ENCODE data around the gene ANXA1.

The ANXA1 gene

GRCh38 chr9:73114958-73115357, 36.7 kb upstream of the ANXA1 start:
- Histone ChIP-seq H3K36me3 (no peaks in the 10 kb centered on the region), H3K27me3 (no peaks in the 10 kb centered on the region), H3K4me1 (ENCODE audit: control insufficient read depth in 1 of 2, insufficient read depth in 1 of 2, low read depth in 1 of 2, low read length in 1 of 2) (peaks cover 0 to 5% of the 10 kb centered on the region in 2 experiments), H3K9me3 (no peaks in the 10 kb centered on the region), H3K27ac (no peak overlapping the region), H3K4me3 (ENCODE audit: low read depth in 1 of 2, low read length in 1 of 2) (no peak overlapping the region)
- TF ChIP-seq CTCF (IDR thresholded peaks at IDR 0.05), result no peak

- H3K27me3 ChIP-seq, result no peaks in the 10 kb centered on the region
- H3K4me3 ChIP-seq (ENCODE audit: low read depth in 1 of 2, low read length in 1 of 2), result no peak overlapping the region
- H3K27ac ChIP-seq, result no peak overlapping the region
- no peak for TF ChIP-seq CTCF (IDR thresholded peaks at IDR 0.05)
- H3K4me1 ChIP-seq (ENCODE audit: control insufficient read depth in 1 of 2, insufficient read depth in 1 of 2, low read depth in 1 of 2, low read length in 1 of 2), result peaks cover 3 to 8% of the 10 kb centered on the region in 2 experiments
- no peaks in the 10 kb centered on the region for H3K9me3 ChIP-seq
- H3K36me3 ChIP-seq, result no peaks in the 10 kb centered on the region
Measured at GRCh38 chr9:73116031-73116430, 35.6 kb upstream of the ANXA1 start.

GRCh38 chr9:73116880-73117279, 34.8 kb upstream of the ANXA1 start:
- Histone ChIP-seq H3K9me3 (no peaks in the 10 kb centered on the region), H3K4me1 (ENCODE audit: control insufficient read depth in 1 of 2, insufficient read depth in 1 of 2, low read depth in 1 of 2, low read length in 1 of 2) (peaks cover 12 to 16% of the 10 kb centered on the region in 2 experiments), H3K4me3 (ENCODE audit: low read depth in 1 of 2, low read length in 1 of 2) (no peak overlapping the region), H3K27me3 (no peaks in the 10 kb centered on the region), H3K27ac (no peak overlapping the region), H3K36me3 (no peaks in the 10 kb centered on the region)
- TF ChIP-seq CTCF (IDR thresholded peaks at IDR 0.05), result no peak

- no peak overlapping the region for H3K27ac ChIP-seq
Measured at GRCh38 chr9:73118286-73118685, 33.4 kb upstream of the ANXA1 start.

GRCh38 chr9:73118898-73119554, 32.6 kb upstream of the ANXA1 start:
- no peaks in the 10 kb centered on the region for H3K9me3 ChIP-seq

More at GRCh38 chr9:73118286-73118685, 33.4 kb upstream of the ANXA1 start:
- H3K36me3 ChIP-seq, result no peaks in the 10 kb centered on the region
- H3K27me3 ChIP-seq, result no peaks in the 10 kb centered on the region
- H3K9me3 ChIP-seq, result no peaks in the 10 kb centered on the region
- peaks cover 23 to 28% of the 10 kb centered on the region in 2 experiments for H3K4me1 ChIP-seq (ENCODE audit: control insufficient read depth in 1 of 2, insufficient read depth in 1 of 2, low read depth in 1 of 2, low read length in 1 of 2)
- no peak for TF ChIP-seq CTCF (IDR thresholded peaks at IDR 0.05)
- no peak overlapping the region for H3K4me3 ChIP-seq (ENCODE audit: low read depth in 1 of 2, low read length in 1 of 2)

More at GRCh38 chr9:73118898-73119554, 32.6 kb upstream of the ANXA1 start:
- H3K27me3 ChIP-seq, result no peaks in the 10 kb centered on the region
- H3K4me1 ChIP-seq (ENCODE audit: control insufficient read depth in 1 of 2, insufficient read depth in 1 of 2, low read depth in 1 of 2, low read length in 1 of 2), result peaks cover 23 to 28% of the 10 kb centered on the region in 2 experiments
- no peak overlapping the region for H3K27ac ChIP-seq
- no peak for TF ChIP-seq CTCF (IDR thresholded peaks at IDR 0.05)
- no peaks in the 10 kb centered on the region for H3K36me3 ChIP-seq
- H3K4me3 ChIP-seq (ENCODE audit: low read depth in 1 of 2, low read length in 1 of 2), result no peak overlapping the region

All from neutrophil (primary cell).